Naive thymus-derived CD4-positive, alpha-beta T cell (primary cell): ENCODE data around the gene LYRM4. TPM values are rescaled to one million over a fixed set of nuclear protein-coding genes. Genes with fewer than 3 reads are reported as not detected.

ENCODE experiments used
- ATAC-seq: fragments of 150-1000 bp; cut with Tn5 transposase; 2 replicates; pipeline ENCODE4 v1.10.0; 2021; ENCODE audit warnings: mild to moderate bottlenecking, moderate library complexity
- CTCF ChIA-PET: fragments of 350-600 bp; sonication (Branson Sonifier 250); formaldehyde crosslinking; loops from one replicate; lab custom pipeline; 2021; ENCODE audit warnings: antibody characterized with exemption; lab: Charles Lee
- POLR2A ChIA-PET: fragments of 350-600 bp; sonication (Branson Sonifier 250); formaldehyde crosslinking; loops from one replicate; lab custom pipeline; 2021; ENCODE audit warnings: antibody characterized with exemption, inconsistent platforms; lab: Charles Lee
- DNase-seq, 9 donors: peaks; one replicate each; pipeline versions ENCODE4 v3.0.0 to v3.0.0-alpha.2; 2020 to 2022; ENCODE audit warnings: mixed read lengths in 1 of 9
- H3K27ac ChIP-seq: one replicate; pipeline ENCODE4 v1.7.0; 2013; ENCODE audit warnings: mild to moderate bottlenecking, low read depth, low read length, moderate library complexity
- H3K27me3 ChIP-seq, 2 donors: one replicate each; pipeline ENCODE4 v1.7.0; 2013; ENCODE audit warnings: low read length in 2 of 2, mild to moderate bottlenecking in 2 of 2, moderate library complexity in 2 of 2; ENCODE audit not compliant: control insufficient read depth in 2 of 2, insufficient read depth in 2 of 2
- H3K36me3 ChIP-seq, 3 experiments: 1 replicate in 2 of 3; 2 replicates in 1 of 3; pipeline ENCODE4 v1.7.0; 2013; ENCODE audit warnings: low read length in 3 of 3, mild to moderate bottlenecking in 3 of 3, moderate library complexity in 1 of 3; ENCODE audit not compliant: insufficient read depth in 3 of 3, control insufficient read depth in 2 of 3
- H3K4me1 ChIP-seq, 2 donors: one replicate each; pipeline ENCODE4 v1.7.0; 2013; ENCODE audit warnings: low read length in 2 of 2, mild to moderate bottlenecking in 2 of 2, moderate library complexity in 1 of 2; ENCODE audit not compliant: control insufficient read depth in 2 of 2, insufficient read depth in 2 of 2
- H3K4me3 ChIP-seq: 2 replicates; pipeline ENCODE4 v1.7.0; 2013; ENCODE audit warnings: mild to moderate bottlenecking, low read length
- H3K9me3 ChIP-seq, 3 experiments: 1 replicate in 2 of 3; 2 replicates in 1 of 3; pipeline ENCODE4 v1.7.0; 2013; ENCODE audit warnings: low read length in 3 of 3; ENCODE audit not compliant: control insufficient read depth in 2 of 3
- H3K27ac Mint-ChIP-seq, 9 donors: one replicate each; pipeline ENCODE4 v1.8.0; 2020 to 2022; ENCODE audit warnings: mixed read lengths in 9 of 9, mild to moderate bottlenecking in 8 of 9, moderate library complexity in 5 of 9, inconsistent platforms in 2 of 9
- H3K27me3 Mint-ChIP-seq, 5 donors: one replicate each; pipeline ENCODE4 v1.8.0; 2021 to 2022; ENCODE audit warnings: mixed read lengths in 5 of 5, mild to moderate bottlenecking in 1 of 5
- H3K36me3 Mint-ChIP-seq, 5 donors: one replicate each; pipeline ENCODE4 v1.8.0; 2020 to 2022; ENCODE audit warnings: mixed read lengths in 5 of 5, mild to moderate bottlenecking in 3 of 5, inconsistent platforms in 1 of 5
- H3K4me1 Mint-ChIP-seq, 7 donors: one replicate each; pipeline ENCODE4 v1.8.0; 2020 to 2022; ENCODE audit warnings: mixed read lengths in 7 of 7, mild to moderate bottlenecking in 3 of 7, inconsistent platforms in 1 of 7
- H3K4me3 Mint-ChIP-seq, 10 donors: one replicate each; pipeline ENCODE4 v1.8.0; 2020 to 2022; ENCODE audit warnings: mild to moderate bottlenecking in 10 of 10, mixed read lengths in 10 of 10, moderate library complexity in 6 of 10, inconsistent platforms in 2 of 10
- H3K9me3 Mint-ChIP-seq, 11 donors: one replicate each; pipeline ENCODE4 v1.8.0; 2020 to 2022; ENCODE audit warnings: mixed read lengths in 11 of 11, mild to moderate bottlenecking in 4 of 11, inconsistent platforms in 1 of 11, moderate library complexity in 1 of 11
- intact Hi-C, 2 donors: fragments of 100-400 bp; cut with micrococcal nuclease; formaldehyde crosslinking; loops; one replicate each; pipeline ENCODE4 v1.15.1; 2023
- polyA plus RNA-seq, 2 donors: library from polyadenylated mRNA; unstranded; fragments of 300-500 nt; fragmentation: Illumina TruSeq; gene quantifications; one replicate each; pipeline ENCODE4 v1.2.3, GENCODE V29; 2021
- total RNA-seq, 6 experiments: library from RNA in 5 of 6; stranded (reverse) in 5 of 6; gene quantifications; 1 replicate in 5 of 6; 2 replicates in 1 of 6; pipeline ENCODE4 v1.2.3 and lab custom pipeline; 2021 to 2026

LYRM4 gene
- total and polyA plus RNA-seq, 7 experiments from 2014 or later: 15.1 to 61.6 (median 24.4) TPM

GRCh38 chr6:5082487-5083306 is 178.1 kb downstream of the LYRM4 start:
- Histone ChIP-seq H3K27ac (no peak overlapping the region), H3K9me3 (no peaks in the 10 kb centered on the region), H3K27me3 (no peaks in the 10 kb centered on the region), H3K36me3 (no peaks in the 10 kb centered on the region), H3K4me3 (no peak overlapping the region), H3K4me1 (no peaks in the 10 kb centered on the region)
- Mint-ChIP-seq H3K4me3 (no peak overlapping the region), H3K9me3 (peaks cover 0 to 6% (median 0%) of the 10 kb centered on the region in 11 donors), H3K27ac (peak overlapping the region in 1 of 9 donors; percentile 59), H3K4me1 (peaks cover 0 to 7% (median 3%) of the 10 kb centered on the region in 7 donors), H3K27me3 (peaks cover 34 to 72% (median 44%) of the 10 kb centered on the region in 5 donors), H3K36me3 (no peaks in the 10 kb centered on the region)
- intact Hi-C loops: no loop called here
- ATAC-seq: peak; percentile 71
- CTCF ChIA-PET: no interaction called here
- no peak for DNase-seq
- POLR2A ChIA-PET: no interaction called here

GRCh38 chr6:5081955-5082354 is 178.8 kb downstream of the LYRM4 start:
- ATAC-seq: no peak
- H3K4me1 Mint-ChIP-seq: peaks cover 0 to 7% (median 3%) of the 10 kb centered on the region in 7 donors
- CTCF ChIA-PET: no interaction called here

GRCh38 chr6:5081182-5081581 is 179.6 kb downstream of the LYRM4 start:
- ATAC-seq: no peak

More at GRCh38 chr6:5081955-5082354, 178.8 kb downstream of the LYRM4 start:
- H3K27ac Mint-ChIP-seq: no peak overlapping the region
- Histone ChIP-seq H3K27ac (no peak overlapping the region), H3K36me3 (no peaks in the 10 kb centered on the region), H3K9me3 (no peaks in the 10 kb centered on the region), H3K4me3 (no peak overlapping the region), H3K27me3 (no peaks in the 10 kb centered on the region), H3K4me1 (no peaks in the 10 kb centered on the region)
- no peak for DNase-seq
- H3K36me3 Mint-ChIP-seq: peaks cover 0 to under 1% (median 0%) of the 10 kb centered on the region in 5 donors
- H3K4me3 Mint-ChIP-seq: no peak overlapping the region
- peaks cover 28 to 65% (median 39%) of the 10 kb centered on the region in 5 donors for H3K27me3 Mint-ChIP-seq
- intact Hi-C loops: no loop called here
- POLR2A ChIA-PET: no interaction called here
- H3K9me3 Mint-ChIP-seq: peaks cover 0 to 6% (median 0%) of the 10 kb centered on the region in 11 donors

GRCh38 chr6:5080574-5080973 is 180.2 kb downstream of the LYRM4 start:
- Histone ChIP-seq H3K36me3 (no peaks in the 10 kb centered on the region), H3K9me3 (no peaks in the 10 kb centered on the region), H3K27me3 (no peaks in the 10 kb centered on the region), H3K27ac (no peak overlapping the region), H3K4me1 (no peaks in the 10 kb centered on the region), H3K4me3 (no peak overlapping the region)
- peaks cover 0 to 7% (median 3%) of the 10 kb centered on the region in 7 donors for H3K4me1 Mint-ChIP-seq
- H3K9me3 Mint-ChIP-seq: peaks cover 0 to 6% (median 0%) of the 10 kb centered on the region in 11 donors
- peaks cover 30 to 61% (median 39%) of the 10 kb centered on the region in 5 donors for H3K27me3 Mint-ChIP-seq
- peaks cover 0 to 7% (median 5%) of the 10 kb centered on the region in 5 donors for H3K36me3 Mint-ChIP-seq
- no peak overlapping the region for H3K4me3 Mint-ChIP-seq
- CTCF ChIA-PET: no interaction called here
- ATAC-seq (no peak), DNase-seq (no peak)
- intact Hi-C loops: no loop called here
- no peak overlapping the region for H3K27ac Mint-ChIP-seq
- POLR2A ChIA-PET: no interaction called here

More at GRCh38 chr6:5081182-5081581, 179.6 kb downstream of the LYRM4 start:
- H3K4me1 Mint-ChIP-seq: peaks cover 0 to 7% (median 3%) of the 10 kb centered on the region in 7 donors
- H3K27ac Mint-ChIP-seq: no peak overlapping the region
- H3K4me3 Mint-ChIP-seq: no peak overlapping the region
- no peak overlapping the region for H3K4me3 ChIP-seq
- peaks cover 0 to 6% (median 0%) of the 10 kb centered on the region in 11 donors for H3K9me3 Mint-ChIP-seq
- H3K27me3 ChIP-seq: no peaks in the 10 kb centered on the region
- CTCF ChIA-PET: no interaction called here
- peaks cover 30 to 62% (median 39%) of the 10 kb centered on the region in 5 donors for H3K27me3 Mint-ChIP-seq
- no peak for DNase-seq
- intact Hi-C loops: no loop called here
- H3K9me3 ChIP-seq: no peaks in the 10 kb centered on the region
- H3K4me1 ChIP-seq: no peaks in the 10 kb centered on the region
- H3K36me3 ChIP-seq: no peaks in the 10 kb centered on the region
- POLR2A ChIA-PET: no interaction called here
- H3K27ac ChIP-seq: no peak overlapping the region
- H3K36me3 Mint-ChIP-seq: peaks cover 0 to 7% (median 5%) of the 10 kb centered on the region in 5 donors

GRCh38 chr6:5079692-5080091 is 181.1 kb downstream of the LYRM4 start:
- H3K27ac Mint-ChIP-seq: no peak overlapping the region
- H3K4me3 ChIP-seq: no peak overlapping the region
- no peak overlapping the region for H3K4me3 Mint-ChIP-seq
- peaks cover 38 to 67% (median 39%) of the 10 kb centered on the region in 5 donors for H3K27me3 Mint-ChIP-seq
- ChIA-PET POLR2A (no interaction called here), CTCF (no interaction called here)
- H3K4me1 Mint-ChIP-seq: peaks cover 0 to 7% (median 1%) of the 10 kb centered on the region in 7 donors
- H3K36me3 Mint-ChIP-seq: peaks cover 0 to 12% (median 7%) of the 10 kb centered on the region in 5 donors
- peaks cover 0 to 8% (median 0%) of the 10 kb centered on the region in 11 donors for H3K9me3 Mint-ChIP-seq
- H3K27ac ChIP-seq: no peak overlapping the region
- no peaks in the 10 kb centered on the region for H3K27me3 ChIP-seq
- intact Hi-C loops: no loop called here
- no peak for DNase-seq
- no peaks in the 10 kb centered on the region for H3K36me3 ChIP-seq
- no peaks in the 10 kb centered on the region for H3K4me1 ChIP-seq
- no peaks in the 10 kb centered on the region for H3K9me3 ChIP-seq
- ATAC-seq: no peak

GRCh38 chr6:5078121-5078669 is 182.6 kb downstream of the LYRM4 start:
- no peaks in the 10 kb centered on the region for H3K4me1 Mint-ChIP-seq
- H3K9me3 Mint-ChIP-seq: peaks cover 0 to 6% (median 0%) of the 10 kb centered on the region in 11 donors
- no peak for DNase-seq
- peaks cover 0 to 14% (median 7%) of the 10 kb centered on the region in 5 donors for H3K36me3 Mint-ChIP-seq
- CTCF ChIA-PET: no interaction called here
- Histone ChIP-seq H3K27me3 (peaks cover 0 to 2% of the 10 kb centered on the region in 2 donors), H3K36me3 (no peaks in the 10 kb centered on the region), H3K4me1 (no peaks in the 10 kb centered on the region), H3K4me3 (no peak overlapping the region), H3K27ac (no peak overlapping the region), H3K9me3 (no peaks in the 10 kb centered on the region)
- intact Hi-C loops: no loop called here
- H3K4me3 Mint-ChIP-seq: no peak overlapping the region
- peaks cover 30 to 58% (median 33%) of the 10 kb centered on the region in 5 donors for H3K27me3 Mint-ChIP-seq
- no peak overlapping the region for H3K27ac Mint-ChIP-seq
- no peak for ATAC-seq
- POLR2A ChIA-PET: no interaction called here
